Endothelial cell of umbilical vein (primary cell): ENCODE results near the gene GFOD1. TPM values are rescaled to one million over a fixed set of nuclear protein-coding genes. Genes with fewer than 3 reads are reported as not detected.

ENCODE experiments used
- BruUV-seq: library from RNA; stranded (reverse); fragments of 400-500 nt; replicated peaks from 2 replicates; lab custom pipeline; 2021; lab: Mats Ljungman, UMichigan
- CTCF ChIA-PET: fragments of 300-600, 350-600 bp; sonication (Branson Sonifier 250); formaldehyde crosslinking; loops from one replicate; lab custom pipeline; 2021; ENCODE audit warnings: antibody characterized with exemption, inconsistent platforms; lab: Charles Lee
- POLR2A ChIA-PET: fragments of 300-600, 350-600 bp; sonication (Branson Sonifier 250); formaldehyde crosslinking; loops from one replicate; lab custom pipeline; 2021; ENCODE audit warnings: antibody characterized with exemption, inconsistent platforms; lab: Charles Lee
- DNase-seq: peaks from one replicate; pipeline ENCODE4 v3.0.0-alpha.2; 2011; ENCODE audit warnings: low read depth, low spot score
- FAIRE-seq: peaks from 2 replicates; lab custom pipeline; 2011; peaks lifted over from hg19 to GRCh38; lab: Jason Lieb, UNC
- H2AFZ ChIP-seq: 2 replicates; pipeline ENCODE4 v1.6.0; 2012; ENCODE audit warnings: low read depth, low read length, control low read depth, inconsistent platforms
- H3K27ac ChIP-seq: 2 replicates; pipeline ENCODE4 v1.5.1; 2011; ENCODE audit warnings: low read depth, mild to moderate bottlenecking, control low read depth, low read length, moderate library complexity; ENCODE audit not compliant: insufficient read depth
- H3K27me3 ChIP-seq, 2 experiments: 2 replicates each; pipeline versions ENCODE4 v1.6.0 to v1.6.1; 2011; ENCODE audit warnings: low read length in 2 of 2, mixed read lengths in 1 of 2; ENCODE audit not compliant: control insufficient read depth in 2 of 2, insufficient read depth in 2 of 2
- H3K36me3 ChIP-seq, 2 experiments: 2 replicates in 1 of 2; 3 replicates in 1 of 2; pipeline ENCODE4 v1.5.1; 2011; ENCODE audit warnings: low read length in 2 of 2, mild to moderate bottlenecking in 1 of 2, moderate library complexity in 1 of 2; ENCODE audit not compliant: control insufficient read depth in 2 of 2, insufficient read depth in 2 of 2; ENCODE audit errors: extremely low read depth in 1 of 2
- H3K4me1 ChIP-seq: 3 replicates; pipeline ENCODE4 v1.5.1; 2011; ENCODE audit warnings: mild to moderate bottlenecking, low read length; ENCODE audit not compliant: control insufficient read depth, insufficient read depth; ENCODE audit errors: extremely low read depth
- H3K4me2 ChIP-seq: 2 replicates; pipeline ENCODE4 v1.6.1; 2011; ENCODE audit warnings: low read length, control low read depth, mixed read lengths; ENCODE audit not compliant: insufficient read depth
- H3K4me3 ChIP-seq, 3 experiments: fragments of 200-600 bp in 1 of 3; sonication (generic), shearing (Covaris generic) in 1 of 3; replicated peaks in 1 of 3; 2 replicates each; pipeline ENCODE4 v1.5.1; 2011 to 2016; ENCODE audit warnings: control low read depth in 3 of 3, low read length in 3 of 3, mild to moderate bottlenecking in 2 of 3, inconsistent platforms in 1 of 3, low read depth in 1 of 3, moderate library complexity in 1 of 3; ENCODE audit not compliant: insufficient read depth in 1 of 3
- H3K79me2 ChIP-seq: 2 replicates; pipeline ENCODE4 v1.6.0; 2012; ENCODE audit warnings: low read length, inconsistent platforms; ENCODE audit not compliant: control insufficient read depth, insufficient read depth
- H3K9ac ChIP-seq: replicated peaks from 2 replicates; pipeline ENCODE3; 2011; ENCODE audit warnings: low read length, control low read depth; ENCODE audit not compliant: insufficient read depth; ENCODE audit errors: extremely low read depth
- H3K9me1 ChIP-seq: replicated peaks from 3 replicates; pipeline ENCODE4 v1.6.0; 2011; ENCODE audit warnings: mild to moderate bottlenecking, low read length; ENCODE audit not compliant: control insufficient read depth, insufficient read depth; ENCODE audit errors: extremely low read depth
- H3K9me3 ChIP-seq: replicated peaks from 2 replicates; pipeline ENCODE4 v1.5.1; 2012; ENCODE audit warnings: low read length, inconsistent platforms; ENCODE audit not compliant: control insufficient read depth, insufficient read depth
- H4K20me1 ChIP-seq: replicated peaks from 2 replicates; pipeline ENCODE3; 2011; ENCODE audit warnings: mild to moderate bottlenecking, low read length; ENCODE audit not compliant: control insufficient read depth, insufficient read depth; ENCODE audit errors: extremely low read depth
- EZH2 ChIP-seq: IDR thresholded peaks from 2 replicates; pipeline ENCODE4 v1.6.1; 2012; ENCODE audit warnings: borderline replicate concordance, low read depth, mild to moderate bottlenecking, moderate library complexity, low read length, inconsistent platforms; ENCODE audit not compliant: severe bottlenecking
- FOS ChIP-seq: IDR thresholded peaks from 2 replicates; pipeline ENCODE4 v1.6.1; 2011; ENCODE audit warnings: mild to moderate bottlenecking, low read length, moderate library complexity, borderline replicate concordance; ENCODE audit not compliant: insufficient read depth
- GATA2 ChIP-seq: IDR thresholded peaks from 2 replicates; pipeline ENCODE4 v1.7.0; 2011; ENCODE audit warnings: low read depth, mild to moderate bottlenecking, moderate library complexity, mixed read lengths, low read length; ENCODE audit not compliant: insufficient read length, insufficient read depth
- JUN ChIP-seq: IDR thresholded peaks from 2 replicates; pipeline ENCODE4 v1.6.1; 2011; ENCODE audit warnings: borderline replicate concordance, low read depth; ENCODE audit not compliant: insufficient read length, insufficient read depth
- MAX ChIP-seq: IDR thresholded peaks from 2 replicates; pipeline ENCODE4 v1.6.1; 2011; ENCODE audit not compliant: insufficient read depth, insufficient read length
- MYC ChIP-seq: IDR thresholded peaks from one replicate; pipeline ENCODE4 v1.6.1; 2011; ENCODE audit warnings: mild to moderate bottlenecking, low read depth, low read length
- POLR2A ChIP-seq: IDR thresholded peaks from 2 replicates; pipeline ENCODE4 v1.6.1; 2012; ENCODE audit warnings: low read depth, mild to moderate bottlenecking, control low read depth, low read length
- POLR2AphosphoS5 ChIP-seq: IDR thresholded peaks from 2 replicates; pipeline ENCODE4 v1.6.1; 2012; ENCODE audit warnings: low read depth, mild to moderate bottlenecking, control low read depth, low read length, moderate library complexity; ENCODE audit not compliant: insufficient read depth
- dilution Hi-C: fragments of 300-500 bp; cut with MboI; formaldehyde crosslinking; loops from one replicate; pipeline ENCODE4 v1.15.0; 2019; ENCODE audit warnings: low sequenced_read_pairs; ENCODE audit not compliant: extremely low pct_ligation_motif_present
- intact Hi-C: fragments of 100-400 bp; cut with micrococcal nuclease; formaldehyde crosslinking; loops from one replicate; pipeline ENCODE4 v1.10.0; 2022
- polyA plus RNA-seq, 4 experiments: library from polyadenylated mRNA; depleted of rRNA in 3 of 4; stranded (reverse) in 3 of 4; unstranded in 1 of 4; fragments of >200 nt; gene quantifications; 2 replicates each; pipeline versions ENCODE4 v1.2.1 to v1.2.3, GENCODE V29; 2011 to 2012; ENCODE audit warnings: missing spikeins in 1 of 4
- total RNA-seq: library from RNA; stranded (reverse); gene quantifications from 2 replicates; pipeline ENCODE4 v1.2.3, GENCODE V29; 2021
- TF ChIP-seq, protein P1 (sequence below), 2 donors: IDR thresholded peaks; 1 replicate in 1 of 2; 2 replicates in 1 of 2; pipeline ENCODE4 v1.5.1; 2011; ENCODE audit warnings: low read length in 2 of 2, mild to moderate bottlenecking in 2 of 2, moderate library complexity in 2 of 2, control low read depth in 1 of 2, inconsistent platforms in 1 of 2, low read depth in 1 of 2; ENCODE audit not compliant: insufficient read depth in 1 of 2; ENCODE audit errors: extremely low read depth in 1 of 2

The GFOD1 gene
- total and polyA plus RNA-seq, 2 donors (not counting 3 experiments of a cell fraction or from before 2014, with no cell fraction given), result 12.1 to 24.1 TPM

GRCh38 chr6:13364842-13365241, 122.6 kb downstream of the GFOD1 start:
- FAIRE-seq, result no peak
- TF ChIP-seq JUN (no peak), EZH2 (no peak), POLR2A (no peak), GATA2 (no peak), MYC (no peak), MAX (no peak), POLR2AphosphoS5 (no peak), FOS (no peak)
- TF ChIP-seq, protein P1, sequence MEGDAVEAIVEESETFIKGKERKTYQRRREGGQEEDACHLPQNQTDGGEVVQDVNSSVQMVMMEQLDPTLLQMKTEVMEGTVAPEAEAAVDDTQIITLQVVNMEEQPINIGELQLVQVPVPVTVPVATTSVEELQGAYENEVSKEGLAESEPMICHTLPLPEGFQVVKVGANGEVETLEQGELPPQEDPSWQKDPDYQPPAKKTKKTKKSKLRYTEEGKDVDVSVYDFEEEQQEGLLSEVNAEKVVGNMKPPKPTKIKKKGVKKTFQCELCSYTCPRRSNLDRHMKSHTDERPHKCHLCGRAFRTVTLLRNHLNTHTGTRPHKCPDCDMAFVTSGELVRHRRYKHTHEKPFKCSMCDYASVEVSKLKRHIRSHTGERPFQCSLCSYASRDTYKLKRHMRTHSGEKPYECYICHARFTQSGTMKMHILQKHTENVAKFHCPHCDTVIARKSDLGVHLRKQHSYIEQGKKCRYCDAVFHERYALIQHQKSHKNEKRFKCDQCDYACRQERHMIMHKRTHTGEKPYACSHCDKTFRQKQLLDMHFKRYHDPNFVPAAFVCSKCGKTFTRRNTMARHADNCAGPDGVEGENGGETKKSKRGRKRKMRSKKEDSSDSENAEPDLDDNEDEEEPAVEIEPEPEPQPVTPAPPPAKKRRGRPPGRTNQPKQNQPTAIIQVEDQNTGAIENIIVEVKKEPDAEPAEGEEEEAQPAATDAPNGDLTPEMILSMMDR (IDR thresholded peaks at IDR 0.05; ENCODE audit: extremely low read depth in 1 of 2, insufficient read depth in 1 of 2, low read depth in 1 of 2, low read length in 2 of 2), result no peak
- dilution Hi-C loops, result no loop called here

More at GRCh38 chr6:13364842-13365241, 122.6 kb downstream of the GFOD1 start:
- POLR2A ChIA-PET, result no interaction called here
- intact Hi-C loops, result no loop called here
- Histone ChIP-seq H3K9me3 (no peaks in the 10 kb centered on the region), H3K9ac (no peak overlapping the region), H3K27ac (no peak overlapping the region), H3K79me2 (no peaks in the 10 kb centered on the region), H3K4me1 (peaks cover 15% of the 10 kb centered on the region), H3K36me3 (peaks cover 0 to 19% of the 10 kb centered on the region in 2 experiments), H3K27me3 (no peaks in the 10 kb centered on the region), H2AFZ (no peak overlapping the region), H3K4me2 (no peak overlapping the region), H3K9me1 (no peaks in the 10 kb centered on the region), H3K4me3 (no peak overlapping the region), H4K20me1 (no peaks in the 10 kb centered on the region)
- DNase-seq, result no peak
- BruUV-seq, result no TSS peak
- CTCF ChIA-PET, result no interaction called here
